GM12878 (cell line): ENCODE measurements around the gene MSL3. TPM values are rescaled to one million over a fixed set of nuclear protein-coding genes. Genes with fewer than 3 reads are reported as not detected.
A peak's percentile ranks its signal among the peaks of the same experiment; 100 is the strongest.

Experiments
- ATF7 ChIP-seq: fragments of 450-650 bp; IDR thresholded peaks from 2 replicates; pipeline ENCODE4 v1.6.1; 2016; ENCODE audit warnings: low read depth, mild to moderate bottlenecking
- CEBPB ChIP-seq, 2 experiments: fragments of 150-350 bp in 1 of 2; IDR thresholded peaks; 2 replicates each; pipeline ENCODE4 v1.6.1; 2012 to 2014; ENCODE audit warnings: low read depth in 2 of 2, low read length in 2 of 2, borderline replicate concordance in 1 of 2, inconsistent platforms in 1 of 2
- KDM1A ChIP-seq: fragments of 200-600 bp; sonication (generic); IDR thresholded peaks from 2 replicates; pipeline ENCODE4 v1.6.1; 2016; ENCODE audit warnings: borderline replicate concordance
- KLF5 ChIP-seq: fragments of 450-650 bp; IDR thresholded peaks from 2 replicates; pipeline ENCODE4 v1.6.1; 2014; ENCODE audit warnings: mild to moderate bottlenecking; ENCODE audit not compliant: partially characterized antibody
- POLR2AphosphoS2 ChIP-seq: IDR thresholded peaks from 2 replicates; pipeline ENCODE4 v1.6.1; 2011; ENCODE audit warnings: low read depth, mild to moderate bottlenecking, low read length, improper control_type of control experiment, moderate library complexity
- RB1 ChIP-seq: fragments of 450-650 bp; formaldehyde crosslinking; IDR thresholded peaks from 2 replicates; pipeline ENCODE4 v1.6.1; 2017; ENCODE audit warnings: mild to moderate bottlenecking, borderline replicate concordance
- RELA ChIP-seq: fragments of 450-650 bp; IDR thresholded peaks from 2 replicates; pipeline ENCODE4 v1.8.0; 2014; ENCODE audit warnings: borderline replicate concordance; ENCODE audit not compliant: partially characterized antibody
- SMARCA5 ChIP-seq: fragments of 450-650 bp; IDR thresholded peaks from 2 replicates; pipeline ENCODE4 v1.6.1; 2017; ENCODE audit warnings: mild to moderate bottlenecking
- STAT1 ChIP-seq: fragments of 450-650 bp; conservative IDR thresholded peaks from 2 replicates; pipeline ENCODE4 v1.6.1; 2014; ENCODE audit warnings: antibody characterized with exemption, mild to moderate bottlenecking
- SUPT20H ChIP-seq: IDR thresholded peaks from 2 replicates; pipeline ENCODE4 v1.6.1; 2011; ENCODE audit warnings: low read depth, mild to moderate bottlenecking, low read length, moderate library complexity, borderline replicate concordance; ENCODE audit not compliant: control insufficient read depth
- ZNF687 ChIP-seq: fragments of 450-650 bp; IDR thresholded peaks from 2 replicates; pipeline ENCODE4 v1.6.1; 2017; ENCODE audit warnings: mild to moderate bottlenecking, moderate library complexity
- polyA plus RNA-seq, 11 experiments: library from polyadenylated mRNA; depleted of rRNA in 4 of 11; unstranded in 6 of 11; stranded (reverse) in 5 of 11; fragments of >200 nt; fragmentation: Nextera tagmentation in 4 of 11; fragmentation: Illumina TruSeq in 1 of 11; extraction: Ambion mirVana in 4 of 11; extraction: Trizol in 1 of 11; gene quantifications; 1 replicate in 1 of 11; 2 replicates in 10 of 11; pipeline versions ENCODE4 v1.2.1 to v1.2.3, GENCODE V29; 2011 to 2016; ENCODE audit warnings: inconsistent platforms in 2 of 11, missing spikeins in 2 of 11, low read depth in 1 of 11
- total RNA-seq, 4 experiments: library from RNA; depleted of rRNA in 3 of 4; stranded (reverse); fragments of >200 nt in 3 of 4; fragmentation: Illumina TruSeq in 1 of 4; extraction: Trizol in 1 of 4; gene quantifications; 2 replicates each; pipeline versions ENCODE4 v1.2.1 to v1.2.3, GENCODE V29; 2013 to 2021
- TF ChIP-seq, protein P1 (sequence below): fragments of 450-650 bp; formaldehyde crosslinking; IDR thresholded peaks from 2 replicates; pipeline ENCODE4 v1.4.0; 2020; ENCODE audit warnings: mild to moderate bottlenecking, moderate library complexity
- TF ChIP-seq, protein P2 (sequence below): fragments of 450-650 bp; IDR thresholded peaks from 2 replicates; pipeline ENCODE4 v1.6.1; 2017; ENCODE audit warnings: mild to moderate bottlenecking
- TF ChIP-seq, protein P3 (sequence below): IDR thresholded peaks from 2 replicates; pipeline ENCODE4 v1.6.1; 2011; ENCODE audit warnings: borderline replicate concordance, low read depth, mild to moderate bottlenecking, moderate library complexity, mixed read lengths, low read length; ENCODE audit not compliant: insufficient read depth; ENCODE audit errors: extremely low read length
- TF ChIP-seq, protein P4 (sequence below): fragments of 150-350 bp; IDR thresholded peaks from 2 replicates; pipeline ENCODE4 v1.6.1; 2016; ENCODE audit warnings: low read depth, low read length

Gene MSL3
- total and polyA plus RNA-seq, 10 of the 15 experiments (the other 5 are each of a cell fraction or from before 2014, with no cell fraction given), result 28.4 to 438 (median 40.7) TPM

- TF ChIP-seq, protein P1, sequence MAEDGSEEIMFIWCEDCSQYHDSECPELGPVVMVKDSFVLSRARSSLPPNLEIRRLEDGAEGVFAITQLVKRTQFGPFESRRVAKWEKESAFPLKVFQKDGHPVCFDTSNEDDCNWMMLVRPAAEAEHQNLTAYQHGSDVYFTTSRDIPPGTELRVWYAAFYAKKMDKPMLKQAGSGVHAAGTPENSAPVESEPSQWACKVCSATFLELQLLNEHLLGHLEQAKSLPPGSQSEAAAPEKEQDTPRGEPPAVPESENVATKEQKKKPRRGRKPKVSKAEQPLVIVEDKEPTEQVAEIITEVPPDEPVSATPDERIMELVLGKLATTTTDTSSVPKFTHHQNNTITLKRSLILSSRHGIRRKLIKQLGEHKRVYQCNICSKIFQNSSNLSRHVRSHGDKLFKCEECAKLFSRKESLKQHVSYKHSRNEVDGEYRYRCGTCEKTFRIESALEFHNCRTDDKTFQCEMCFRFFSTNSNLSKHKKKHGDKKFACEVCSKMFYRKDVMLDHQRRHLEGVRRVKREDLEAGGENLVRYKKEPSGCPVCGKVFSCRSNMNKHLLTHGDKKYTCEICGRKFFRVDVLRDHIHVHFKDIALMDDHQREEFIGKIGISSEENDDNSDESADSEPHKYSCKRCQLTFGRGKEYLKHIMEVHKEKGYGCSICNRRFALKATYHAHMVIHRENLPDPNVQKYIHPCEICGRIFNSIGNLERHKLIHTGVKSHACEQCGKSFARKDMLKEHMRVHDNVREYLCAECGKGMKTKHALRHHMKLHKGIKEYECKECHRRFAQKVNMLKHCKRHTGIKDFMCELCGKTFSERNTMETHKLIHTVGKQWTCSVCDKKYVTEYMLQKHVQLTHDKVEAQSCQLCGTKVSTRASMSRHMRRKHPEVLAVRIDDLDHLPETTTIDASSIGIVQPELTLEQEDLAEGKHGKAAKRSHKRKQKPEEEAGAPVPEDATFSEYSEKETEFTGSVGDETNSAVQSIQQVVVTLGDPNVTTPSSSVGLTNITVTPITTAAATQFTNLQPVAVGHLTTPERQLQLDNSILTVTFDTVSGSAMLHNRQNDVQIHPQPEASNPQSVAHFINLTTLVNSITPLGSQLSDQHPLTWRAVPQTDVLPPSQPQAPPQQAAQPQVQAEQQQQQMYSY (CRISPR knock-in tag), result no peak
- TF ChIP-seq STAT1 (0 out of 2 replicates have a peak, but pooled peaks have one; percentile 34), RB1 (peak; percentile 34; the same call in 1 of the 2 replicates), ZNF687 (peak; percentile 70; the same call in 1 of the 2 replicates), KLF5 (no peak), CEBPB (IDR thresholded peaks at IDR 0.05; ENCODE audit: borderline replicate concordance in 1 of 2, low read depth in 2 of 2, low read length in 2 of 2) (no peak), KDM1A (no peak), ATF7 (peak; percentile 12; the same call in 1 of the 2 replicates), RELA (peak; percentile 61), SUPT20H (no peak), POLR2AphosphoS2 (peak; percentile 22; the same call in 1 of the 2 replicates), SMARCA5 (peak; percentile 31; the same call in 1 of the 2 replicates)
- TF ChIP-seq, protein P2, sequence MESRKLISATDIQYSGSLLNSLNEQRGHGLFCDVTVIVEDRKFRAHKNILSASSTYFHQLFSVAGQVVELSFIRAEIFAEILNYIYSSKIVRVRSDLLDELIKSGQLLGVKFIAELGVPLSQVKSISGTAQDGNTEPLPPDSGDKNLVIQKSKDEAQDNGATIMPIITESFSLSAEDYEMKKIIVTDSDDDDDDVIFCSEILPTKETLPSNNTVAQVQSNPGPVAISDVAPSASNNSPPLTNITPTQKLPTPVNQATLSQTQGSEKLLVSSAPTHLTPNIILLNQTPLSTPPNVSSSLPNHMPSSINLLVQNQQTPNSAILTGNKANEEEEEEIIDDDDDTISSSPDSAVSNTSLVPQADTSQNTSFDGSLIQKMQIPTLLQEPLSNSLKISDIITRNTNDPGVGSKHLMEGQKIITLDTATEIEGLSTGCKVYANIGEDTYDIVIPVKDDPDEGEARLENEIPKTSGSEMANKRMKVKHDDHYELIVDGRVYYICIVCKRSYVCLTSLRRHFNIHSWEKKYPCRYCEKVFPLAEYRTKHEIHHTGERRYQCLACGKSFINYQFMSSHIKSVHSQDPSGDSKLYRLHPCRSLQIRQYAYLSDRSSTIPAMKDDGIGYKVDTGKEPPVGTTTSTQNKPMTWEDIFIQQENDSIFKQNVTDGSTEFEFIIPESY, result no peak
- TF ChIP-seq, protein P3, sequence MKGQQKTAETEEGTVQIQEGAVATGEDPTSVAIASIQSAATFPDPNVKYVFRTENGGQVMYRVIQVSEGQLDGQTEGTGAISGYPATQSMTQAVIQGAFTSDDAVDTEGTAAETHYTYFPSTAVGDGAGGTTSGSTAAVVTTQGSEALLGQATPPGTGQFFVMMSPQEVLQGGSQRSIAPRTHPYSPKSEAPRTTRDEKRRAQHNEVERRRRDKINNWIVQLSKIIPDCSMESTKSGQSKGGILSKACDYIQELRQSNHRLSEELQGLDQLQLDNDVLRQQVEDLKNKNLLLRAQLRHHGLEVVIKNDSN, result no peak
- TF ChIP-seq, protein P4, sequence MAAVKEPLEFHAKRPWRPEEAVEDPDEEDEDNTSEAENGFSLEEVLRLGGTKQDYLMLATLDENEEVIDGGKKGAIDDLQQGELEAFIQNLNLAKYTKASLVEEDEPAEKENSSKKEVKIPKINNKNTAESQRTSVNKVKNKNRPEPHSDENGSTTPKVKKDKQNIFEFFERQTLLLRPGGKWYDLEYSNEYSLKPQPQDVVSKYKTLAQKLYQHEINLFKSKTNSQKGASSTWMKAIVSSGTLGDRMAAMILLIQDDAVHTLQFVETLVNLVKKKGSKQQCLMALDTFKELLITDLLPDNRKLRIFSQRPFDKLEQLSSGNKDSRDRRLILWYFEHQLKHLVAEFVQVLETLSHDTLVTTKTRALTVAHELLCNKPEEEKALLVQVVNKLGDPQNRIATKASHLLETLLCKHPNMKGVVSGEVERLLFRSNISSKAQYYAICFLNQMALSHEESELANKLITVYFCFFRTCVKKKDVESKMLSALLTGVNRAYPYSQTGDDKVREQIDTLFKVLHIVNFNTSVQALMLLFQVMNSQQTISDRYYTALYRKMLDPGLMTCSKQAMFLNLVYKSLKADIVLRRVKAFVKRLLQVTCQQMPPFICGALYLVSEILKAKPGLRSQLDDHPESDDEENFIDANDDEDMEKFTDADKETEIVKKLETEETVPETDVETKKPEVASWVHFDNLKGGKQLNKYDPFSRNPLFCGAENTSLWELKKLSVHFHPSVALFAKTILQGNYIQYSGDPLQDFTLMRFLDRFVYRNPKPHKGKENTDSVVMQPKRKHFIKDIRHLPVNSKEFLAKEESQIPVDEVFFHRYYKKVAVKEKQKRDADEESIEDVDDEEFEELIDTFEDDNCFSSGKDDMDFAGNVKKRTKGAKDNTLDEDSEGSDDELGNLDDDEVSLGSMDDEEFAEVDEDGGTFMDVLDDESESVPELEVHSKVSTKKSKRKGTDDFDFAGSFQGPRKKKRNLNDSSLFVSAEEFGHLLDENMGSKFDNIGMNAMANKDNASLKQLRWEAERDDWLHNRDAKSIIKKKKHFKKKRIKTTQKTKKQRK, result no peak
Measured at GRCh38 chrX:11770320-11770719, 12.3 kb downstream of the MSL3 start (continued).
